TTC549 (cell line): ENCODE measurements around the gene CNIH2.

Source experiments
- FAIRE-seq: peaks from 2 replicates; lab custom pipeline; 2012; peaks lifted over from hg19 to GRCh38; lab: Jason Lieb, UNC

CNIH2 gene

DNA sequence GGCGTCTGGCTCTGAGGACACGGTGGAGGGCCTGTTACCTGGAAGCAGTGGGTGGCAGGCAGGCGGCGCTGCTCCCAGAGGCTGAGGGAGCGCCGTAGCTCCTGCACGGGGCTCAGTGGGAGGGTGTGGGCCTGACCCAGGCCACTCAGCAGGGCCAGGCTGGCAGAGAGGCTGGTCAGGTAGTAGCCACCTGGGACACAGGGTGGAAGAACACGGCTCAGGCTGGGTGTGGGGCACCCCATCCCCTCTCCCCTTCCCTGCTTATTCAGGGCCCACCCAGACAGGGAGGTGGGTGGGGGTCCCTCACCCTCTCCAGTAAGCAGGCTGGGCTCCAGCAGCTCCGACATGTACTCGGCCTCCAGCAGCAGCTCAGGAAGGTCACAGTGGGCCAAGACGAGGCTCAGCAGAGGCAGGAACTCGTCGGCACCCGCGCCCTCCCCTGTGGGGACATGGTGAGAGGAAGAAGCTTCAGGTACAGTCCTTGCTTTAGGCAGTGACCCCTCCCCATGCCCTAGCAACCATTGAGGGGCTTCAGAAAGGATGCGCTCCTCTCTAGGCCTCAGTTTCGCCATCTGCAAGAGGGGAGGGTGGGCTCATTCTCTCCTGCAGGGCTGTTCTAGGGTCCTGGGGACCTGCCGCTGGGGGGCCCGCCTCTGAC is 55.4 kb downstream of the CNIH2 start:
- no peak for FAIRE-seq
